IMR-90 (cell line): ENCODE measurements around the gene TMEM218. TPM values are rescaled to one million over a fixed set of nuclear protein-coding genes. Genes with fewer than 3 reads are reported as not detected.

ENCODE experiments used
- ATAC-seq: fragments of 200-7000 bp; cut with Tn5 transposase; 2 replicates; pipeline ENCODE4 v1.9.1; 2020; ENCODE audit warnings: low read depth, mild to moderate bottlenecking, moderate library complexity
- BruUV-seq: library from RNA; stranded (reverse); fragments of 400-500 nt; replicated peaks from 2 replicates; lab custom pipeline; 2021; lab: Mats Ljungman, UMichigan
- CTCF ChIA-PET: fragments of 300-600 bp; formaldehyde crosslinking; extraction: SDS; loops from one replicate; lab custom pipeline; 2021; ENCODE audit warnings: antibody characterized with exemption; lab: Yijun Ruan, JAX
- POLR2A ChIA-PET: fragments of 300-600 bp; sonication (Branson Sonifier 250); formaldehyde crosslinking; loops from one replicate; lab custom pipeline; 2022; ENCODE audit warnings: antibody characterized with exemption; ENCODE audit not compliant: unreplicated experiment; lab: Charles Lee
- DNase-seq: peaks from one replicate; pipeline ENCODE4 v3.0.0; 2013
- H2AFZ ChIP-seq: replicated peaks from 2 replicates; pipeline ENCODE3; 2013; ENCODE audit warnings: low read length, mild to moderate bottlenecking; ENCODE audit not compliant: poor library complexity
- H2AK5ac ChIP-seq: 2 replicates; pipeline ENCODE4 v1.6.1; 2013; ENCODE audit warnings: low read depth, low read length, inconsistent platforms
- H2AK9ac ChIP-seq: replicated peaks from 2 replicates; pipeline ENCODE3; 2013; ENCODE audit warnings: mild to moderate bottlenecking, low read depth, low read length, moderate library complexity; ENCODE audit not compliant: poor library complexity
- H2BK120ac ChIP-seq: 2 replicates; pipeline ENCODE4 v1.6.1; 2013; ENCODE audit warnings: low read depth, low read length, inconsistent platforms
- H2BK15ac ChIP-seq: 3 replicates; pipeline ENCODE4 v1.6.1; 2013; ENCODE audit warnings: low read depth, low read length, inconsistent platforms
- H2BK20ac ChIP-seq: 2 replicates; pipeline ENCODE4 v1.6.1; 2013; ENCODE audit warnings: low read depth, mild to moderate bottlenecking, inconsistent platforms, low read length, moderate library complexity
- H2BK5ac ChIP-seq: 2 replicates; pipeline ENCODE4 v1.6.1; 2013; ENCODE audit warnings: mild to moderate bottlenecking, low read depth, low read length, inconsistent platforms; ENCODE audit not compliant: poor library complexity, severe bottlenecking
- H3K14ac ChIP-seq: replicated peaks from 2 replicates; pipeline ENCODE4 v1.6.1; 2013; ENCODE audit warnings: low read depth, low read length, inconsistent platforms
- H3K18ac ChIP-seq: 2 replicates; pipeline ENCODE4 v1.6.1; 2013; ENCODE audit warnings: low read depth, low read length, control low read depth
- H3K23ac ChIP-seq: 2 replicates; pipeline ENCODE4 v1.6.1; 2013; ENCODE audit warnings: low read depth, low read length, inconsistent platforms
- H3K27ac ChIP-seq: 2 replicates; pipeline ENCODE4 v1.5.1; 2013; ENCODE audit warnings: mild to moderate bottlenecking, control low read depth, low read length; ENCODE audit not compliant: insufficient read depth
- H3K27me3 ChIP-seq: 2 replicates; pipeline ENCODE4 v1.6.1; 2013; ENCODE audit warnings: low read length; ENCODE audit not compliant: control insufficient read depth, insufficient read depth
- H3K36me3 ChIP-seq: 2 replicates; pipeline ENCODE4 v1.6.1; 2013; ENCODE audit warnings: low read length, mixed read lengths; ENCODE audit not compliant: control insufficient read depth, insufficient read depth
- H3K4ac ChIP-seq: 2 replicates; pipeline ENCODE4 v1.6.1; 2013; ENCODE audit warnings: low read depth, low read length, inconsistent platforms
- H3K4me1 ChIP-seq: 2 replicates; pipeline ENCODE4 v1.6.1; 2013; ENCODE audit warnings: low read length, mixed read lengths; ENCODE audit not compliant: control insufficient read depth, insufficient read depth
- H3K4me2 ChIP-seq: 2 replicates; pipeline ENCODE4 v1.6.1; 2013; ENCODE audit warnings: low read depth, mild to moderate bottlenecking, control low read depth, low read length, moderate library complexity
- H3K4me3 ChIP-seq: 2 replicates; pipeline ENCODE4 v1.5.1; 2013; ENCODE audit warnings: low read depth, mild to moderate bottlenecking, control low read depth, low read length, moderate library complexity; ENCODE audit not compliant: insufficient read depth
- H3K56ac ChIP-seq: 2 replicates; pipeline ENCODE4 v1.6.1; 2013; ENCODE audit warnings: low read length, inconsistent platforms; ENCODE audit not compliant: insufficient read depth; ENCODE audit errors: extremely low read depth
- H3K79me1 ChIP-seq, 2 experiments: 2 replicates each; pipeline ENCODE4 v1.6.1; 2013; ENCODE audit warnings: low read length in 2 of 2, inconsistent platforms in 1 of 2, low read depth in 1 of 2
- H3K9ac ChIP-seq: 2 replicates; pipeline ENCODE4 v1.6.1; 2013; ENCODE audit warnings: low read depth, low read length, control low read depth
- H3K9me1 ChIP-seq: 2 replicates; pipeline ENCODE4 v1.6.1; 2013; ENCODE audit warnings: low read length, inconsistent platforms; ENCODE audit not compliant: insufficient read depth
- H3K9me3 ChIP-seq: 2 replicates; pipeline ENCODE4 v1.6.1; 2013; ENCODE audit warnings: low read length; ENCODE audit not compliant: control insufficient read depth, insufficient read depth
- H4K20me1 ChIP-seq: 2 replicates; pipeline ENCODE4 v1.6.1; 2013; ENCODE audit warnings: low read length, inconsistent platforms; ENCODE audit not compliant: insufficient read depth
- H4K5ac ChIP-seq: 2 replicates; pipeline ENCODE4 v1.6.1; 2013; ENCODE audit warnings: mild to moderate bottlenecking, low read depth, low read length, control low read depth
- H4K8ac ChIP-seq, 2 experiments: 2 replicates each; pipeline ENCODE4 v1.6.1; 2013; ENCODE audit warnings: low read depth in 2 of 2, low read length in 2 of 2, control low read depth in 1 of 2, inconsistent platforms in 1 of 2
- H4K91ac ChIP-seq: 2 replicates; pipeline ENCODE4 v1.6.1; 2013; ENCODE audit warnings: low read depth, low read length, inconsistent platforms; ENCODE audit not compliant: insufficient read depth
- BHLHE40 ChIP-seq: fragments of 150-350 bp; IDR thresholded peaks from 2 replicates; pipeline ENCODE4 v1.6.1; 2016; ENCODE audit warnings: mild to moderate bottlenecking, low read depth, low read length
- CEBPB ChIP-seq: IDR thresholded peaks from 2 replicates; pipeline ENCODE4 v1.6.1; 2012; ENCODE audit warnings: low read depth, low read length, improper control_type of control experiment
- CHD1 ChIP-seq: IDR thresholded peaks from 2 replicates; pipeline ENCODE4 v1.6.1; 2012; ENCODE audit warnings: low read depth, low read length, improper control_type of control experiment
- ELK1 ChIP-seq: fragments of 150-350 bp; IDR thresholded peaks from 2 replicates; pipeline ENCODE4 v1.6.1; 2016; ENCODE audit warnings: low read depth, mild to moderate bottlenecking, low read length, moderate library complexity, borderline replicate concordance
- FOS ChIP-seq: fragments of 150-350 bp; IDR thresholded peaks from 2 replicates; pipeline ENCODE4 v1.6.1; 2016; ENCODE audit warnings: low read depth, low read length
- MAFK ChIP-seq: IDR thresholded peaks from 2 replicates; pipeline ENCODE4 v1.6.1; 2012; ENCODE audit warnings: low read depth, low read length, improper control_type of control experiment
- MAZ ChIP-seq: IDR thresholded peaks from 2 replicates; pipeline ENCODE4 v1.6.1; 2012; ENCODE audit warnings: low read depth, mild to moderate bottlenecking, low read length, improper control_type of control experiment, moderate library complexity, borderline replicate concordance
- MXI1 ChIP-seq: IDR thresholded peaks from 2 replicates; pipeline ENCODE4 v1.6.1; 2012; ENCODE audit warnings: low read depth, mild to moderate bottlenecking, low read length, moderate library complexity, borderline replicate concordance
- NFE2L2 ChIP-seq: fragments of 150-350 bp; IDR thresholded peaks from 2 replicates; pipeline ENCODE4 v1.6.1; 2016; ENCODE audit warnings: low read depth, mild to moderate bottlenecking, low read length
- POLR2A ChIP-seq: IDR thresholded peaks from 2 replicates; pipeline ENCODE4 v1.6.1; 2012; ENCODE audit warnings: mild to moderate bottlenecking, low read depth, low read length
- RAD21 ChIP-seq: IDR thresholded peaks from 2 replicates; pipeline ENCODE4 v1.6.1; 2012; ENCODE audit warnings: low read length, improper control_type of control experiment
- RCOR1 ChIP-seq: IDR thresholded peaks from 2 replicates; pipeline ENCODE4 v1.6.1; 2012; ENCODE audit warnings: mild to moderate bottlenecking, low read length, improper control_type of control experiment; ENCODE audit not compliant: insufficient replicate concordance
- RFX5 ChIP-seq: IDR thresholded peaks from 2 replicates; pipeline ENCODE4 v1.8.0; 2012; ENCODE audit warnings: low read depth, mild to moderate bottlenecking, low read length, moderate library complexity
- SMC3 ChIP-seq: fragments of 150-350 bp; IDR thresholded peaks from 2 replicates; pipeline ENCODE4 v1.6.1; 2016; ENCODE audit warnings: low read depth, mild to moderate bottlenecking, antibody characterized with exemption, low read length, moderate library complexity
- WGBS, 2 experiments: methylation state at CpG; one replicate each; pipeline versions ENCODE4 v1.1.5 to v1.1.7; 2013; ENCODE audit warnings: missing lambda C conversion rate in 2 of 2; ENCODE audit not compliant: insufficient read length in 1 of 2; ENCODE audit errors: extremely low coverage in 2 of 2; 5-methylcytosine and 5-hydroxymethylcytosine counted together
- dilution Hi-C: fragments of 300-500 bp; cut with HindIII; formaldehyde crosslinking; loops from one replicate; pipeline ENCODE4 v1.14.3; 2018; ENCODE audit warnings: low sequenced_read_pairs; ENCODE audit not compliant: unreplicated experiment
- in situ Hi-C: fragments of 300-500 bp; cut with MboI; formaldehyde crosslinking; loops from 3 replicates; pipeline ENCODE4 v1.14.3; 2019; ENCODE audit warnings: low sequenced_read_pairs, inconsistent platforms, mixed read lengths
- intact Hi-C: fragments of 100-400 bp; cut with micrococcal nuclease; formaldehyde crosslinking; loops from 2 replicates; pipeline ENCODE4 v1.10.0; 2022
- polyA plus RNA-seq, 3 experiments: library from polyadenylated mRNA; depleted of rRNA; stranded (reverse); fragments of >200 nt; gene quantifications; 2 replicates each; pipeline ENCODE4 v1.2.3, GENCODE V29; 2012; ENCODE audit warnings: low replicate concordance in 1 of 3
- total RNA-seq: library from RNA; depleted of rRNA; stranded (reverse); fragments of >200 nt; gene quantifications from 2 replicates; pipeline ENCODE4 v1.2.3, GENCODE V29; 2012
- TF ChIP-seq, protein P1 (sequence below): fragments of 150-350 bp; IDR thresholded peaks from 2 replicates; pipeline ENCODE4 v1.6.1; 2017; ENCODE audit warnings: mild to moderate bottlenecking, antibody characterized with exemption, low read length, low read depth
- TF ChIP-seq, protein P2 (sequence below): conservative IDR thresholded peaks from 2 replicates; pipeline ENCODE4 v1.5.1; 2012; ENCODE audit warnings: mild to moderate bottlenecking, low read depth, low read length, improper control_type of control experiment

Gene TMEM218
- total and polyA plus RNA-seq, 2 of the 4 experiments (the other 2 are of a cell fraction), result 19.4 to 23.0 TPM

DNA sequence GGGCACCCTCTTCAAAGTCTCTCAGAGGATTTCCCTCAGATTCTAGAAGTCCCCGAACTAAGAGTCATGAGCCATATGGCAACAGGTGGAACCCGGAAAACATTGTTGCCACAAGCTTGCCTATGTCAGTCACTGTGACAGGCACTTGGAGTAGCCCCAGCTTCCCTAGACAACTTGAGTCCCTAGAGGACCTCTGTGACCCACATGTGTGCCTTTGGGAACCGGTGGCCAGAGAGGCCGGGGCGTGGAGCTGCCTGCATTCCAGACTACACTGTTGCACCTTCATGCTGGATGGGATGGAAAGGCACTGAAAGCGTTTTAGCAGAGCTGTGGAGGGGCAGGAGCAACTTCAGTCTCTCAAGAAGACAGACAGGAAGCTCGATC lies 36.2 kb downstream of the TMEM218 start:
- no peak overlapping the region for H3K56ac ChIP-seq
- H3K27ac ChIP-seq, result no peak overlapping the region
- no peak overlapping the region for H3K9ac ChIP-seq
- peak overlapping the region; percentile 57 for H2AK9ac ChIP-seq
- H3K36me3 ChIP-seq, result no peaks in the 10 kb centered on the region
- no TSS peak for BruUV-seq
- no peak overlapping the region for H4K91ac ChIP-seq
- peaks cover 12% of the 10 kb centered on the region for H3K4me1 ChIP-seq
- TF ChIP-seq RCOR1 (no peak), SMC3 (no peak), MAFK (no peak), FOS (no peak), NFE2L2 (no peak), CHD1 (no peak), MAZ (no peak), RFX5 (no peak), CEBPB (no peak), ELK1 (no peak), POLR2A (no peak), BHLHE40 (no peak), RAD21 (no peak), MXI1 (no peak)
- TF ChIP-seq, protein P1, sequence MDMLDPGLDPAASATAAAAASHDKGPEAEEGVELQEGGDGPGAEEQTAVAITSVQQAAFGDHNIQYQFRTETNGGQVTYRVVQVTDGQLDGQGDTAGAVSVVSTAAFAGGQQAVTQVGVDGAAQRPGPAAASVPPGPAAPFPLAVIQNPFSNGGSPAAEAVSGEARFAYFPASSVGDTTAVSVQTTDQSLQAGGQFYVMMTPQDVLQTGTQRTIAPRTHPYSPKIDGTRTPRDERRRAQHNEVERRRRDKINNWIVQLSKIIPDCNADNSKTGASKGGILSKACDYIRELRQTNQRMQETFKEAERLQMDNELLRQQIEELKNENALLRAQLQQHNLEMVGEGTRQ, result no peak
- TF ChIP-seq, protein P2, sequence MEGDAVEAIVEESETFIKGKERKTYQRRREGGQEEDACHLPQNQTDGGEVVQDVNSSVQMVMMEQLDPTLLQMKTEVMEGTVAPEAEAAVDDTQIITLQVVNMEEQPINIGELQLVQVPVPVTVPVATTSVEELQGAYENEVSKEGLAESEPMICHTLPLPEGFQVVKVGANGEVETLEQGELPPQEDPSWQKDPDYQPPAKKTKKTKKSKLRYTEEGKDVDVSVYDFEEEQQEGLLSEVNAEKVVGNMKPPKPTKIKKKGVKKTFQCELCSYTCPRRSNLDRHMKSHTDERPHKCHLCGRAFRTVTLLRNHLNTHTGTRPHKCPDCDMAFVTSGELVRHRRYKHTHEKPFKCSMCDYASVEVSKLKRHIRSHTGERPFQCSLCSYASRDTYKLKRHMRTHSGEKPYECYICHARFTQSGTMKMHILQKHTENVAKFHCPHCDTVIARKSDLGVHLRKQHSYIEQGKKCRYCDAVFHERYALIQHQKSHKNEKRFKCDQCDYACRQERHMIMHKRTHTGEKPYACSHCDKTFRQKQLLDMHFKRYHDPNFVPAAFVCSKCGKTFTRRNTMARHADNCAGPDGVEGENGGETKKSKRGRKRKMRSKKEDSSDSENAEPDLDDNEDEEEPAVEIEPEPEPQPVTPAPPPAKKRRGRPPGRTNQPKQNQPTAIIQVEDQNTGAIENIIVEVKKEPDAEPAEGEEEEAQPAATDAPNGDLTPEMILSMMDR, result no peak
- no peak overlapping the region for H3K18ac ChIP-seq
- DNase-seq, result no peak
- H3K4ac ChIP-seq, result no peak overlapping the region
- H4K8ac ChIP-seq, result no peak overlapping the region; a peak in 1 of 4 replicates
- in situ Hi-C loops (no loop called here), intact Hi-C loops (no loop called here), dilution Hi-C loops (no loop called here)
- H4K20me1 ChIP-seq, result no peaks in the 10 kb centered on the region
- H3K14ac ChIP-seq, result no peak overlapping the region
- no peak overlapping the region for H2BK20ac ChIP-seq
- no peak overlapping the region for H2BK5ac ChIP-seq
- POLR2A ChIA-PET, result no interaction called here
- 89% methylated on average over 3 of the region's 7 CpGs; no CpG with 5 or more reads in 1 of the 2 experiments for WGBS, 2 experiments
- CTCF ChIA-PET, result interaction anchor here (0.6 kb wide), 1 partner anchor 67 kb away, joined by 3 read pairs; no protein-coding TSS in a partner anchor
- H3K27me3 ChIP-seq, result no peaks in the 10 kb centered on the region; the same call in 1 of the 2 replicates
- peak overlapping the region; percentile 33 for H2AFZ ChIP-seq
- H2BK15ac ChIP-seq, result no peak overlapping the region
- peaks cover 16% of the 10 kb centered on the region for H3K9me1 ChIP-seq
- H3K79me1 ChIP-seq, result no peaks in the 10 kb centered on the region
- H3K4me2 ChIP-seq, result no peak overlapping the region
- H2BK120ac ChIP-seq, result no peak overlapping the region
- H3K4me3 ChIP-seq, result no peak overlapping the region
- no peak for ATAC-seq
- H2AK5ac ChIP-seq, result peak overlapping the region; percentile 21; the same call in 1 of the 2 replicates
- no peak overlapping the region for H3K23ac ChIP-seq
- H4K5ac ChIP-seq, result peak overlapping the region; percentile 37; the same call in 1 of the 2 replicates
- no peaks in the 10 kb centered on the region for H3K9me3 ChIP-seq
